Activated CD4-positive, alpha-beta memory T cell treated with anti-CD3 and anti-CD28 coated beads for 36 hours (primary cell): ENCODE data around the gene ABCA12. TPM values are rescaled to one million over a fixed set of nuclear protein-coding genes. Genes with fewer than 3 reads are reported as not detected.

Experiments
- CTCF ChIA-PET: fragments of 350-600 bp; sonication (Branson Sonifier 250); formaldehyde crosslinking; loops from one replicate; lab custom pipeline; 2021; ENCODE audit warnings: antibody characterized with exemption, inconsistent platforms; lab: Charles Lee
- POLR2A ChIA-PET: fragments of 350-600 bp; sonication (Branson Sonifier 250); formaldehyde crosslinking; loops from one replicate; lab custom pipeline; 2021; ENCODE audit warnings: antibody characterized with exemption; lab: Charles Lee
- DNase-seq: peaks from one replicate; pipeline ENCODE4 v3.0.0-alpha.2; 2020
- H3K27ac Mint-ChIP-seq: one replicate; pipeline ENCODE4 v1.8.0; 2021; ENCODE audit warnings: mixed read lengths
- H3K27me3 Mint-ChIP-seq: one replicate; pipeline ENCODE4 v1.8.0; 2021; ENCODE audit warnings: mixed read lengths
- H3K36me3 Mint-ChIP-seq: one replicate; pipeline ENCODE4 v1.8.0; 2021; ENCODE audit warnings: mixed read lengths
- H3K4me1 Mint-ChIP-seq: one replicate; pipeline ENCODE4 v1.8.0; 2021; ENCODE audit warnings: low read depth, mixed read lengths
- H3K4me3 Mint-ChIP-seq: one replicate; pipeline ENCODE4 v1.8.0; 2021; ENCODE audit warnings: mild to moderate bottlenecking, mixed read lengths
- H3K9me3 Mint-ChIP-seq: one replicate; pipeline ENCODE4 v1.8.0; 2021; ENCODE audit warnings: mixed read lengths
- intact Hi-C: fragments of 100-400 bp; cut with micrococcal nuclease; formaldehyde crosslinking; loops from one replicate; pipeline ENCODE4 v1.15.1; 2023
- total RNA-seq, 2 experiments: library from RNA; stranded (reverse); gene quantifications; one replicate each; pipeline ENCODE4 v1.2.3, GENCODE V29; 2021

ABCA12 gene
- total RNA-seq, 2 experiments from 2014 or later = not detected

- ChIA-PET POLR2A (no interaction called here), CTCF (interaction anchor here (1.2 kb wide), 1 partner anchor 10 kb away, joined by 3 read pairs; no protein-coding TSS in a partner anchor)
- no peak overlapping the region for H3K27ac Mint-ChIP-seq
- H3K4me3 Mint-ChIP-seq = no peak overlapping the region
- H3K9me3 Mint-ChIP-seq = no peaks in the 10 kb centered on the region
- H3K36me3 Mint-ChIP-seq = no peaks in the 10 kb centered on the region
- H3K27me3 Mint-ChIP-seq = peaks cover 2% of the 10 kb centered on the region
- H3K4me1 Mint-ChIP-seq = no peaks in the 10 kb centered on the region
- intact Hi-C loops = no loop called here
- DNase-seq = no peak
Observed at GRCh38 chr2:214995926-214996670, 142.3 kb downstream of the ABCA12 start.

- no peaks in the 10 kb centered on the region for H3K9me3 Mint-ChIP-seq
- H3K27me3 Mint-ChIP-seq = no peaks in the 10 kb centered on the region
- H3K4me3 Mint-ChIP-seq = no peak overlapping the region
Observed at GRCh38 chr2:214995409-214995808, 143.0 kb downstream of the ABCA12 start.

GRCh38 chr2:214992911-214993310 lies 145.5 kb downstream of the ABCA12 start:
- H3K4me3 Mint-ChIP-seq = no peak overlapping the region
- no peak overlapping the region for H3K27ac Mint-ChIP-seq
- no peaks in the 10 kb centered on the region for H3K36me3 Mint-ChIP-seq
- intact Hi-C loops = no loop called here
- POLR2A ChIA-PET = no interaction called here
- no peaks in the 10 kb centered on the region for H3K9me3 Mint-ChIP-seq
- DNase-seq = no peak
- no peaks in the 10 kb centered on the region for H3K27me3 Mint-ChIP-seq
- H3K4me1 Mint-ChIP-seq = no peaks in the 10 kb centered on the region
- CTCF ChIA-PET = no interaction called here

More at GRCh38 chr2:214995409-214995808, 143.0 kb downstream of the ABCA12 start:
- ChIA-PET CTCF (interaction anchor here (1.2 kb wide), 1 partner anchor 10 kb away, joined by 3 read pairs; no protein-coding TSS in a partner anchor), POLR2A (no interaction called here)
- Mint-ChIP-seq H3K4me1 (no peaks in the 10 kb centered on the region), H3K36me3 (no peaks in the 10 kb centered on the region), H3K27ac (no peak overlapping the region)
- intact Hi-C loops = no loop called here
- no peak for DNase-seq

- Mint-ChIP-seq H3K4me1 (no peaks in the 10 kb centered on the region), H3K27ac (no peak overlapping the region), H3K4me3 (no peak overlapping the region), H3K9me3 (no peaks in the 10 kb centered on the region), H3K36me3 (no peaks in the 10 kb centered on the region), H3K27me3 (no peaks in the 10 kb centered on the region)
- ChIA-PET POLR2A (no interaction called here), CTCF (no interaction called here)
- no peak for DNase-seq
- intact Hi-C loops = no loop called here
Observed at GRCh38 chr2:214989187-214989586, 149.2 kb downstream of the ABCA12 start.

- H3K36me3 Mint-ChIP-seq = no peaks in the 10 kb centered on the region
- H3K9me3 Mint-ChIP-seq = no peaks in the 10 kb centered on the region
- no peak overlapping the region for H3K4me3 Mint-ChIP-seq
- DNase-seq = no peak
- POLR2A ChIA-PET = no interaction called here
- no peaks in the 10 kb centered on the region for H3K27me3 Mint-ChIP-seq
- intact Hi-C loops = no loop called here
- H3K27ac Mint-ChIP-seq = no peak overlapping the region
- H3K4me1 Mint-ChIP-seq = no peaks in the 10 kb centered on the region
- CTCF ChIA-PET = no interaction called here
Observed at GRCh38 chr2:214987261-214987660, 151.2 kb downstream of the ABCA12 start.

- Mint-ChIP-seq H3K36me3 (no peaks in the 10 kb centered on the region), H3K27ac (no peak overlapping the region), H3K27me3 (no peaks in the 10 kb centered on the region), H3K4me1 (no peaks in the 10 kb centered on the region), H3K9me3 (no peaks in the 10 kb centered on the region), H3K4me3 (no peak overlapping the region)
- intact Hi-C loops = no loop called here
- ChIA-PET CTCF (no interaction called here), POLR2A (no interaction called here)
- no peak for DNase-seq
Observed at GRCh38 chr2:214985619-214986018, 152.8 kb downstream of the ABCA12 start.

GRCh38 chr2:214966420-214966819 lies 172.0 kb downstream of the ABCA12 start:
- Mint-ChIP-seq H3K4me3 (no peak overlapping the region), H3K27ac (no peak overlapping the region), H3K9me3 (peaks cover 7% of the 10 kb centered on the region), H3K27me3 (no peaks in the 10 kb centered on the region), H3K4me1 (no peaks in the 10 kb centered on the region), H3K36me3 (no peaks in the 10 kb centered on the region)
- ChIA-PET POLR2A (no interaction called here), CTCF (no interaction called here)
- intact Hi-C loops = no loop called here
- no peak for DNase-seq

- POLR2A ChIA-PET = no interaction called here
- intact Hi-C loops = no loop called here
- CTCF ChIA-PET = no interaction called here
Observed at GRCh38 chr2:214960677-214961076, 177.7 kb downstream of the ABCA12 start.

GRCh38 chr2:214946949-214947348 lies 191.5 kb downstream of the ABCA12 start:
- H3K36me3 Mint-ChIP-seq = no peaks in the 10 kb centered on the region
- no peak for DNase-seq
- no peak overlapping the region for H3K4me3 Mint-ChIP-seq
- no peak overlapping the region for H3K27ac Mint-ChIP-seq
- no peaks in the 10 kb centered on the region for H3K27me3 Mint-ChIP-seq
- no peaks in the 10 kb centered on the region for H3K9me3 Mint-ChIP-seq
- H3K4me1 Mint-ChIP-seq = no peaks in the 10 kb centered on the region
- intact Hi-C loops = no loop called here
- ChIA-PET POLR2A (no interaction called here), CTCF (no interaction called here)

More at GRCh38 chr2:214960677-214961076, 177.7 kb downstream of the ABCA12 start:
- no peaks in the 10 kb centered on the region for H3K36me3 Mint-ChIP-seq
- no peak overlapping the region for H3K27ac Mint-ChIP-seq
- no peaks in the 10 kb centered on the region for H3K27me3 Mint-ChIP-seq
- DNase-seq = no peak
- H3K4me1 Mint-ChIP-seq = no peaks in the 10 kb centered on the region
- no peak overlapping the region for H3K4me3 Mint-ChIP-seq
- peaks cover 7% of the 10 kb centered on the region for H3K9me3 Mint-ChIP-seq

- Mint-ChIP-seq H3K36me3 (no peaks in the 10 kb centered on the region), H3K27me3 (no peaks in the 10 kb centered on the region), H3K9me3 (no peaks in the 10 kb centered on the region), H3K27ac (no peak overlapping the region), H3K4me3 (no peak overlapping the region), H3K4me1 (no peaks in the 10 kb centered on the region)
- DNase-seq = no peak
- POLR2A ChIA-PET = no interaction called here
- intact Hi-C loops = no loop called here
- CTCF ChIA-PET = no interaction called here
Observed at GRCh38 chr2:214934006-214934405, 204.4 kb downstream of the ABCA12 start.

- no peak for DNase-seq
- H3K4me1 Mint-ChIP-seq = no peaks in the 10 kb centered on the region
- intact Hi-C loops = no loop called here
- H3K36me3 Mint-ChIP-seq = no peaks in the 10 kb centered on the region
- CTCF ChIA-PET = no interaction called here
- POLR2A ChIA-PET = no interaction called here
- H3K27me3 Mint-ChIP-seq = no peaks in the 10 kb centered on the region
- H3K9me3 Mint-ChIP-seq = no peaks in the 10 kb centered on the region
- H3K4me3 Mint-ChIP-seq = no peak overlapping the region
- H3K27ac Mint-ChIP-seq = no peak overlapping the region
Observed at GRCh38 chr2:214904634-214905033, 233.8 kb downstream of the ABCA12 start.

GRCh38 chr2:214904176-214904575 lies 234.2 kb downstream of the ABCA12 start:
- ChIA-PET POLR2A (no interaction called here), CTCF (no interaction called here)
- H3K27me3 Mint-ChIP-seq = no peaks in the 10 kb centered on the region
- no peak overlapping the region for H3K4me3 Mint-ChIP-seq
- intact Hi-C loops = no loop called here
- H3K4me1 Mint-ChIP-seq = no peaks in the 10 kb centered on the region
- no peak overlapping the region for H3K27ac Mint-ChIP-seq
- H3K36me3 Mint-ChIP-seq = no peaks in the 10 kb centered on the region
- H3K9me3 Mint-ChIP-seq = no peaks in the 10 kb centered on the region
- DNase-seq = no peak

- no peaks in the 10 kb centered on the region for H3K36me3 Mint-ChIP-seq
- POLR2A ChIA-PET = no interaction called here
Observed at GRCh38 chr2:214902286-214902685, 236.1 kb downstream of the ABCA12 start.

More at GRCh38 chr2:214902286-214902685, 236.1 kb downstream of the ABCA12 start:
- CTCF ChIA-PET = no interaction called here
- Mint-ChIP-seq H3K4me1 (no peaks in the 10 kb centered on the region), H3K27me3 (no peaks in the 10 kb centered on the region), H3K4me3 (no peak overlapping the region), H3K9me3 (no peaks in the 10 kb centered on the region), H3K27ac (no peak overlapping the region)
- intact Hi-C loops = no loop called here
- DNase-seq = no peak
